ENCODE results near the gene GNG7.
"Not testable (repeated sequence)": the region's sequence is repeated elsewhere in the genome, so short reads cannot be mapped to it uniquely, and the experiment has no call there.

GNG7 gene

GRCh38 chr19:2713170-2713569 is 10.7 kb upstream of the GNG7 start:
- DNase-seq (ENCODE audit: low read depth): not testable (repeated sequence)

- no peak for DNase-seq (ENCODE audit: low read depth)
These were observed 9.3 kb upstream of the GNG7 start for GRCh38 chr19:2711875-2712205.

DNA sequence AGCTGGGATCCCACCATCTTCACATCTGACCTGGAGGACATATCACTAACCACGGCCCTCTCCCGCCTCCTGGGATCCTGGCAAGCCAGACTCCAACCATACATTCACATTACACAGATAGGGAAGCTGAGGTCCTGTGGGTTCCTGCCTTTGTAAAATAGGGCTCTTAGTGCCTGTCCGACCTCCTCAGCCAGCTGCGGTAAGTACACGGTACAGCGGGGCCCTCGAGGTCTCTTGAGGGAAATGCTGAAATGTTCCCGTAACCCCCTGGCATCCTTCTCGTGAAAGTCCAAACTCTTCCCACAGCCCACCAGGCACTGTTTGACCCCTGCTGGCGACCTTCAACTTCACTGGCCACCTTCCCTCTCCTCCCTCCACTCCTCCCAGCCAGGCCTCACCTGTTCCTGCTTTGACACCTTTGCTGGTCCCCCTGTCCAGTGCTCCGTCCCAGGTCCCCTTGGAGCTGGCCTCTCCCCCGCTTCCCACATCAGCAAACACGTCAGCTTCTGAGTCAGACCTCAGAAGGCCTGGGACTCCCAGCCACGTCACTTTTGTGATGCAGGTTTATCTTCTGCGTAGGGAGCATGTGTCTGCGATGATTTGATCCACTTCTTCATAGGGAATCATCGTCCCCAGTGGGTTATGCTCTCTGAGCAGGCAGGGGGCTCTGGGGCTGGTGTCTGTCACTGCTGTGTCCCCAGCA is 8.8 kb upstream of the GNG7 start:
- no peak for DNase-seq (ENCODE audit: low read depth)

DNA sequence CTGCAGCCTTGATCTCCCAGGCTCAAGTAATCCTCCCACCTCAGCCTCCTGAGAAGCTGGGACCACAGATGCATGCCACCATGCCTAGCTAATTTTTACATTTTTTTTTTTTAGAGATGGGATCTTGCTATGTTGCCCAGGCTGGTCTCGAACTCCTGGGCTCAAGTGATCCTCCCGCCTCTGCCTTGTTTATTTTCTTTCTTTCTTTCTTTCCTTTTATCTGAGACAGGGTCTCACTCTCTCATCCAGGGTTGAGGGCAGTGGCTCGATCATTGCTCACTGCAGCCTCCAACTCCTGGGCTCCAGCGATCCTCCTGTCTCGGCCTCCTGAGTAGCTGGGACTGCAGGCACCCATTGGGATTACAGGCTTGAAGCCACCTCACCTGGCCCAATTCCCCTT is 3.8 kb upstream of the GNG7 start:
- no peak for DNase-seq (ENCODE audit: low read depth)

GRCh38 chr19:2703691-2704216 is 1.3 kb upstream of the GNG7 start:
- no peak for DNase-seq (ENCODE audit: low read depth)

DNA sequence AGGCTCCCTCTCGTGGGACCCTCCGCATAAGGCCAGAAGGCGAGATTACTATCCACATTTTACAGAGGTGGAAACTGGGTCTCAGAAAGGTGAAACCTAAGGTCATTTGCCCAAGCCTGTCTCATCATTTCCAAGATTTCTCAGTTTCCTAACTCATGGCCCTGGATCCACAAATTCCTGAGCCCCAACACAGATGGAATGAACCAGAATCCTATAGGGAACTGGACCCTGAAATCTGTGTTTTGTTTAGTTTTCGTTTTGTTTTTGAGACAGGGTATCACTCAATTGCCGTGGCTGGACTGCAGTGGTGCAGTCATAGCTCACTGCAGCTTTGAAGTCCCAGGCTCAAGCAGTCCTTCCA is 563 bp upstream of the GNG7 start:
- DNase-seq (ENCODE audit: low read depth): no peak

- DNase-seq (ENCODE audit: low read depth): no peak
These were observed 929 bp downstream of the GNG7 start for GRCh38 chr19:2701361-2702169.

DNA sequence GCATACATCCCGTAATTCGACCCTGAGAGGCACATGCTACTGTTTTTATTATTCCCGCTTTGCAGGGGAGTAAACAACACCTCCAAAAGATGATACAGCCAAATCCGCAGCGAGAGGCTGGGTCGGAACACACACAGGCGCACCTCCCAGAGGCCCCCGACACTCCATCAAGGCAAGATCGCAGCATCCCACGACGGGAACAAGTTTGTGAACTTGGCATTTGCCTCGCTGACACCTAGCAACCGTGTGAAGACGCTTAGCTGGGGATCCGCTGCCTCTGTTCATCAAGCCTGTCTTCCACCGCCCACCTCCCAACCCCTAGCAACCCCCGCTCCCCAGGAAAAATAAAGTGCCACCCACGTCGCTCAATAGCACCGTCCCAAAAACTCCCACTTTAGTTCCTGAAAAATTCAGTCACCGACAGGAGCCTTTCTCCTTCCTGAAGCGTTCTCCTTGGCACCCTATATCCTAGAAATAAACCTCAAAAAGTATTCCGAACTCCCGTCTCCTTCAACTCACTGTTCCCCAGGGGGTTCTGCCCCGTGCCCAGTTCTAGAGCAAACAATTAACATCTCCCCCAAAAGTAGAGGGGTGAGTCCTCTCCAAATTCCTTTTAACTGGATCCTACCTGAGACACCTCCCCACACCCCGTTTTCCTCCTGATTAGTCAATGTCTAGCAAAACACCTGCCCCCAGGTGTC is 1.7 kb downstream of the GNG7 start:
- no peak for DNase-seq (ENCODE audit: low read depth)

GRCh38 chr19:2699413-2700140 is 2.9 kb downstream of the GNG7 start:
- no peak for DNase-seq (ENCODE audit: low read depth)

DNA sequence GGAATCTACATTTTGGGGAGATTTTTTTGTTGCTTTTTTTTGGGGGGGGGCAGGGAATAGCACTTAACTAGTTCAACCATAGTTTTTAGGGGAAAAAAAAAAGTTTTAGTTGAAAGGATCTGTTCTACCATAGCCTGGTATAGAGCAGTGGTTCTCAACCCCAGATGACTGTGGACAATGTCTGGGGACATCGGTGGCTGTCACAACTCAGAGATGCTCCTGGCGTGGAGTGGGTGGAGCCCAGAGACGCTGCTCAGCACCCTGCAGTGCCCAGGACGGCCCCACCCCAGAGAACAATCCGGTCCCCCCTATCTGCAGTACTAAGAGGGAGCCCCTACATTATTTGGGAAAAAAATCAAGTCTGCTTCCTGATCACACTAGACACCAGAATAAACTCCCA is 8.3 kb downstream of the GNG7 start:
- no peak for DNase-seq (ENCODE audit: low read depth)

- DNase-seq (ENCODE audit: low read depth): no peak
These were observed 8.9 kb downstream of the GNG7 start for GRCh38 chr19:2693492-2694160.

DNA sequence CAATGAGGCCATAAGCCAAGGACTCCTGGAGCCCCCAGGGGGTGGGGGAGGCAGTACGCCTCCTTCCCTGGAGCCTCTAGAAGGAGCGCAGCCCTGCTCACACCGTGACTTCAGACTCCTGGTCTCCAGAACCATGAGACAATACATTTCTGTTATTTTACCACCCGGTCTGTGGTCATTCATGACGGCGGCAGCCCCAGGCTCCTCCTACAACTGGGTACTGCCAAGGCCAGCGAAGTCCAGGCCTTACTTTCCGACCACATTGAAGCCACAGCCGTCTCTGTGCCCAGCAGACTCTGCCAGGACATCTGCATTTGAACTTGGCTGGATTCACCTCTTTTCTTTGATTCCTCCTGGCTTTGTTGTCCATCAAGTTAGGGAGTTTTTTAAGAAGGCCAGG is 10.5 kb downstream of the GNG7 start:
- no peak for DNase-seq (ENCODE audit: low read depth)

GRCh38 chr19:2690856-2691255 is 11.6 kb downstream of the GNG7 start:
- DNase-seq (ENCODE audit: low read depth): no peak

DNA sequence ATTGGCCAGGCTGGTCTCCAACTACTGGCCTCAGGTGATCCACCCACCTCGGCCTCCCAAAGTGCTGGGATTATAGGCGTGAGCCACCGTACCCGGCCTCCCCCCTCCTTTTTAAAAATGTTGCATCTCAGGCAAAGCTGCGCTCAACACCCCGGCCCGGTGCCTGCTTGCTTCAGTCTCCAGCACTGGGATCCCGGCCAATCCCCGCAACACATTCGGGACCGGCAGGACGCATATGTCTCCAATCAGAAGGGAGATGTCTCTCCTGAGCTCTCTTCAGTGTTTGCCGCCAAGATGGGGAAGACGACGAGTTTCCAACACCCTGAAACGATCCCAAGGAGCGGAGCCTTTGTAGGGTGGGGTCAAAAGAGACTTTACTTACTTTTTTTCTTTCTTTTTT is 16.1 kb downstream of the GNG7 start:
- no peak for DNase-seq (ENCODE audit: low read depth)

- DNase-seq (ENCODE audit: low read depth): no peak
These were observed 17.2 kb downstream of the GNG7 start for GRCh38 chr19:2685204-2685704.

DNA sequence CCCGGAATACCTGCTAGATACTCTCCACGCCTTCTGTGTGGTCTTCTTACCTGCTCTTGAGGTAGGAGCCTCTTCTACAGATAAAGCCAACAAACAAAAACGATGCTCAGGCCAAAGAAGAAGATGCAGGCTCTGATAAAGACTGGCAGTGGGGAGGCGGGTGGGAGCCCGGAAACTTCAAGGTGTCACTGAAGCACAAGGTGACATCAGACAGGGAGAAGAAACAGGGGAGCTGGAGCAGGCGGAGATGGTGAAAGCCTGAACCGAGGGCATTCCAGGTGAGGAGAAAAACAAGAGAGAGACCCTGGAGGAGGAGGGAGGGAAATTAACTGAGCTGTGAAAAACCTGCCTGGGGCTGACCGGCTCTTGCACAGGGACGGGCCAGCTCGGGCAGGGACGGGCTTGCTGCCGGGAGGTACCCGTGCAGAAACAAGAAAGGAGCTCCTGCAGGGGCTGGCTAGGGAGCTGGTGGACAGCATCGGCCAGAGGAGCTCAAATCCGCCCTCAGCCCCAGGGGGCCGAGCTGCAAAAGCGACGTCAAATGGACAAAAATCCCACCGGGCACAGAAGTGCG is 19.0 kb downstream of the GNG7 start:
- DNase-seq (ENCODE audit: low read depth): no peak

GRCh38 chr19:2680808-2681207 is 21.7 kb downstream of the GNG7 start:
- no peak for DNase-seq (ENCODE audit: low read depth)

DNA sequence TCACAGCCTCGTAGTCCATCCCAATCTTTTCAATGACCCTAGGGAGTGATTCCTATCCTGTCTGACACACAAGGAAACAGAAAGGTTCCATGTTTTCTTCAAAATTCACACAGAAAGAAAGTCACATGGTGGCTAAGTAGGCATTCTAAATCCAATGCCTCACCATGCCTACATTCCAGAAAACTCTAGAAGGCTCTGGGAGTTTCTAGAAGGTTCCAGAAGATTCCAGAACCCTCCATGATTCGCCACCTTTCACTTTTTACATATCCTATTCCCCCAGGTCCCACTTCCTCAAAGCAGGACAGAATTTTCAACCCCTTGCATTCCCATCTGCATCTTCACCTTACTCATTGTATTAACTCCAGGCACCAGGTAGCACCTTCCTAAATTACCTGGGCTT is 23.1 kb downstream of the GNG7 start:
- no peak for DNase-seq (ENCODE audit: low read depth)

DNA sequence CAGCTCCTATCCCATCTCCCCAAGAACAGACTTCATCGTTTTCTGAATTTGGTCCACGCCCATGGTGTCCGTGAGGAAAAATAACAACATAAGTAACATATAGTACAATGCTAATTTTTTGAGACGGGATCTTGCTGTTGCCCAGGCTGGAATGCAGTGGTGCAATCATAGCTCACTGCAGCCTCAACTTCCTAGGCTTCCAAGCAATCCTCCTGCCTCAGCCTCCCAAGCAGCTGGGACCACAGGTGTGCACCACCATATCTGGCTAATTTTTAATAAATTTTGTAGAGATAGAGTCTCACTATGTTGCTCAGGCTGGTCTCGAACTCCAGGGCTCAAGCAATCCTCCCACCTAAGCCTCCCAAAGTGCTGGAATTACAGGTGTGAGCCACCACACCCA is 23.5 kb downstream of the GNG7 start:
- not testable (repeated sequence) for DNase-seq (ENCODE audit: low read depth)

DNA sequence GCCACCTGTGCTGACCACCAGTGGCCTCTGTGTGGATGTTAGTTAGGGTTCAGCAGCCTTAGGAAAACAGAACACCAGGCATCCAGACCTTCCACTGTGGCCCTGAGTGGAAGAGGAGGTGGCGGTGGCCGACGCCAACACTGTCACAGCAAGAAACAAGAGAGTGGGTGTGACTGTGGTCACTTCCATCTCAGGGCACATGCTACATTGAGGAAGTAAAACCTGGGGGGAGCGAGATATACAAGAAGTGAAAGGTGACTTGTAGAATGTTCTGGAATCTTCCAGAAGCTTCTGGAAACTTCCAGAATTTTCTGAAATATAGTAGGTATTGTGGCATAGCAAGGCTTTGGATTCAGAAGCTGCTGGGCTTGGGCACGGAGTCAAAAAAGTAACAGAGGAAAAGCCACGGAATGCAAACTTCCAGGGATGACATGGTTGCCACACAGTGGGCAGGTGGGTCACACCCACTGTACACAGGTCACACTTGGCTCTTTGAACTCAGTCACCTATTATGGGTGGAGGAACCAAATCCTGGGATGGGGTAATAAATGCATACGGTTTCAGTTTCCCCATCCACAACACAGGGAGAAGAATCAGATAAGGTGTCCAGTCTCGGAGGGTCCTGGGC is 24.3 kb downstream of the GNG7 start:
- no peak for DNase-seq (ENCODE audit: low read depth)

- no peak for DNase-seq (ENCODE audit: low read depth)
These were observed 25.7 kb downstream of the GNG7 start for GRCh38 chr19:2676823-2677222.
